Activated CD8-positive, alpha-beta memory T cell treated with anti-CD3 and anti-CD28 coated beads, Interleukin-2, amount 50 U/mL, for 4 hours (primary cell): ENCODE results near the gene TTLL5.

Experiments
- DNase-seq: peaks from one replicate; pipeline ENCODE4 v3.0.0-alpha.2; 2020

The TTLL5 gene

DNA sequence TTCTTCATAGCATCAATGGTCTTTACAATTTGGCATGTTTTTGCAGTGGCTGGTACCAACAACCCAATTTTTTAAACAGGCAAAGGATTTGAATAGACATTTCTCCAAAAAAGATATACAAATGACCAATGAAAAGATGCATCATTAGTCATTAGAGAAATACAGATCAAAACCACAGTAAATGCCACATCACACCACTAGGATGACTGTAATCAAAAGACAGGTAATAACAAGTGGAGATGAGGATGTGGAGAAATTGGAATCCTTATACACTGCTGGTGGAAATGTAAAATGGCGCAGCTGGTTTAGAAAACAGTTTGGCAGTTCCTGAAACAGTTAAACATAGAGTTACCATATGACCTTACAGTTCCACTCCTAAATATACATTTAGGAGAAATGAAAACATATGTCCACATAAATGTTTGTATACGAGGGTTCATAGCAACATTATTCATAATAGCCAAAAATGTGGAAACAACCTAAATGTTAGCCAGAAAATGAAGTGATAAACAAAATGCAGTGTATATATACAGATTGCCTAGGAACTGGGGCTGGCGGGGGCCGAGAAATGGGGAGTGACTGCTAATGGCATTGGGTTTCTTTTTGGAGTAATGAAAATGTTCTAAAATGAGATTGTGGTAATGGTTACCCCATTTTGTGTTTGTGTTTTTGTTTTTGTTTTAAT lies 265.5 kb downstream of the TTLL5 start:
- DNase-seq, result no peak

DNA sequence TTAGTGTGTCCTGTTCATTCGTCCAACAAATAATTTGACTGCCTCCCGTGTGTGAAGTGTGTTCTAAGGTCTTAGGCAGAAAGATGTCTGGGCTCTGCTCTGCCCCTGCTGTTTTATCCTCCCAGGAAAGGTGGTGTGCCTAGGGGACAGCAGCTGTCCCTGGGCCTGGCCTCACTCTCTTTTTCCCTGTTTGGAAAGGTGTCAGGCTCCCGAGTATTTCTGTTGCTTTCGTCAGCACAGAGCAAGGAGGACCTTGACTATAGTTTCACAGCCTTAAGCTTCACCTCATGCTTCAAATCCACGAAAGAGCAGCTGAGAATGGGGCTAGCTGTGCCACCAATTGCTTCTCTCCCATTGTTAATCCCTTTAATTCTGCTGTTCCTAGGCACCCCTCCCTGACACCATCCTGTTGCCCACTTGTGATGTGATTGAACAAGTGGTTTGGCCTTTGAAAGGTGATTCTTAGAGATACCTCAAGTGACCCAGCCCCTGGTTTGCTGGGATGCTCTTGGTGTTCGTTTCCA lies 266.6 kb downstream of the TTLL5 start:
- no peak for DNase-seq

DNA sequence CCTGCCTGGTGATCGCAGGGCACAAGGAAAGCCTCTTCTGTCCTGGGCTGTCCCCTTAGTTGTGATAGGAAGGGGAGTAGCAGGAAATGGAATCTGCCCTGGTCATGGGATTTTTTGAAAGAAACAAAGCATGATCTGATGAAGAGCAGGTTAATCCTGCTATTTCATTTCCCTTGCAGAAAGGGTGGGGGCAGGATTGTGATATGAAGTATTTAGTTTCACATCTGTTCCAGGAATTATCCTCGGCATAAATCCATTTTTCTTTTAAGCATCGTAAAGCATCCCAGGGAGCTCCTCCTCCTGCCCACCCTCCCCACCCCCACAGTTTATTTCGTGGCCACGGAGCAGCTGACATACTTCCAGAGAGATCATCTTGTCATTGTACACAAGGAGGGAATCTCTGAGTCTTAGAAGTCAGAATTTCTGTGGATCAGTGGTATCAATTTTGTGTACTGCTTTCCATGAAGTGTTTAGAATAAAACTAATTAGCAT lies 267.7 kb downstream of the TTLL5 start:
- DNase-seq, result no peak

DNA sequence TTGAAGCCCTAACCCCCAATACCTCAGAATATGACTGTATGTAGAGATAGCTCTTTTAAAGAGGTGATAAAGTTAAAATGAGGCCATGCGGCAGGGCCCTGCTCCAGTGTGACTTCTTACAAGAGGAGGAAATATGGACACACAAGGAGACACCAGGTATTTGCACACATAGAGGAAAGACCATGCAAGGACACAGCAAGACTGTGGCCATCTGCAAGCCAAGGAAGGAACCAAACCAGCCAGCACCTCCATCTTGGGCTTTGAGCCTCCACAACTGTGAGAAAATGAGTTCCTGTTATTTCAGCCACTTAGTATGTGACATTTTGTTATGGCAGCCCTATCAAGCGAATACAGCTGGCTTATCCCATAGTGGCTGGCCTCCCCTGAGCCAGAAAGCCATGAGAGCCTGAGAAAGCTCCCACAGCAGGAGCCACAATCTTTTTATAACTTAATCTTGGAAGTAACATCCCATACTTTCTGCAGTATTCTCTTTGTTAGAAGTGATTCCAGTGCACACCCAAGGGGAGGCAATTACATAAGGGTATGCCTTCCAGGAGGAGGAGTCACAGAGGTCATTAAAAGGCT lies 272.8 kb downstream of the TTLL5 start:
- DNase-seq, result no peak

DNA sequence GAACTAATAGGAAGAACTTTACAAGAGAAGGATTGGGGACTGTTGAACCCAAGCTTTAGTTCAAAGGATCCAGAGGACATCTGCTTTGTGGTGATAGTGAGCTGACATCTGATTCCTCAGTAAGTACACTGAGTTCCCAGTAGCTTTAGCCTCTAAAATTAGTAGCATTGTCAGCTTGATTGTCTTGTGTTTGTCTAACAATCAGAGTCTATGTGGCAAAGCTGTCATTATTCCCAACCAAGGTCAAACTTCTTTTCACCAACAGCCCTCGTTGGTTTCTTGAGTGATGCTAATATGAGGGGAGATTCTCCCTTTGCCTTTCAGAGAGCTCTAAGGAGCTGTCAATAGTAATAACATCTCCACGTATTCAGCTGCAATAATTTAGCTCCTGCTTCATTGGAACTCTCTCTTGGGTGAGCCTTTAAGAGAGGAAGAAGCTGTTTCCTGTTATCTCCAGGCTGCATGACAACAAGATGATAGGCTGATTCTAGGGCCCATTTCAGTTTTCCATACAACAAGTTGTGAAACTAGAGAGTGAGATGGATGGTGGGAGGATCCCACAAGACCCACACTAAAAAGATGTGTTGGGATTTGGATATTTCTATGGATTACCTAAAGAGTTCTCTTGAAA lies 274.1 kb downstream of the TTLL5 start:
- DNase-seq, result no peak

DNA sequence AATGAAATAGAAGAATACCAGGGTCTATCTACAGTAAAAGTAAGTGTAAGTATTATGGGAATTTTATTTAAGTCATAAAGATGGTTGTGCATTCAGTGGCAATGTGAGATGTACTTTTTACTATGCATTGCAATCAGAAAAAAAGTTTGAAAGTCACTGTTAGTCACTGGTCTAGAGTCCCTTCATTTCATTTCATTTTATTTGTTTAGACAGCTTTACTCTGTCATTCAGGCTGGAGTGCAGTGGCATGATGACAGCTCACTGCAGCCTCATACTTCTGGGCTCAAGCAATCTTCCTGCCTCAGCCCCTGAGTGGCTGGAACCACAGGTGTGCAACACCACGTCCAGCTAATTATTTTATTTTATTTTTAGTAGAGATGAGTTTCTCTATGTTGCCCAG lies 278.2 kb downstream of the TTLL5 start:
- no peak for DNase-seq

DNA sequence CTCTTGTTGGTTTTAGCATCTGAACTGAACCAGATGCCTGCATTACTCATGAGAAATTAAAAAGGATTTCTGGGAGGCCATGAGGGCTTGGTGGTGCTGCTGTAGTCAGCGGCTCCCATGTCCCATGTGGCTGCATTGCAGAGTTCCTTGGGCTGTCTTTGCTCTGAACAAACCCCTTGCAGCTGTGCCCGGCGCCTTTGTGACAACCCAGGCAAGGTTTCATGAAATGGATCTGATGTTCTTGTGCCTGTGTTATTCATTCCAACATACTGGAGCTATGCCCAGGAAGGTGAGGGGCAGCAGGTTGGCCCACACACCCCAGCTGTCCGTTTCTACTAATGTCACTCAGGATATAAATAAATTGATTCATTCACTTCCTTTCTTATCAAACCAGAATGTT lies 280.0 kb downstream of the TTLL5 start:
- no peak for DNase-seq

DNA sequence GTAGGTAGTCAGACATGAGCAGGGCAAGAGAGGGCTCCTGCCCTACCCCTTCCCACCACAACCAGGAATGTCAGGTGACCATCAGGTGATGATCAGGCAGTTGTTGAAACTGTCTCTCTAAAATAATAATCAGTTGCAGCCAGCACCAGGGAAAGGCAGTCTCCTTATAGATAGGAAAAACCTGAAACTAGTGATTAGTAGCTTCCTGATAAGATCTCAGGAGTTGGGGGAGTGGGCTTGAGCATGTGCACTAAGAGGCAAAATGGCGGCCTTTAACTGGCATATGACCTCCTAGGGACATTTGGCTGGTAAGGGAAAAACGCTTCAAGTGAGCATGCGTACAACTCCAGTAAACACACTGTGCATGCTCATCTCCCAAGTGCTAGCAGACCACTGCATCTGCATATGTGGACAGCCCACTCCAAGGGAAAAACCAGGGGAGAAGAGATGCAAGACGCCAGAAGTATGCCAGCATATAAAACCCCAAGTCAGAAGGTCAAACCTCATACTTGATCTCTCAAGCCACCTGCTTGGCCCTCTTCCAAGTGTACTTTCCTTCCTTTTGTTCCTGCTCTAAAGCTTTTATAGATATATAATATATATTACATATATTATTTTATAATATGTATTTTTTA lies 283.7 kb downstream of the TTLL5 start:
- DNase-seq, result no peak

DNA sequence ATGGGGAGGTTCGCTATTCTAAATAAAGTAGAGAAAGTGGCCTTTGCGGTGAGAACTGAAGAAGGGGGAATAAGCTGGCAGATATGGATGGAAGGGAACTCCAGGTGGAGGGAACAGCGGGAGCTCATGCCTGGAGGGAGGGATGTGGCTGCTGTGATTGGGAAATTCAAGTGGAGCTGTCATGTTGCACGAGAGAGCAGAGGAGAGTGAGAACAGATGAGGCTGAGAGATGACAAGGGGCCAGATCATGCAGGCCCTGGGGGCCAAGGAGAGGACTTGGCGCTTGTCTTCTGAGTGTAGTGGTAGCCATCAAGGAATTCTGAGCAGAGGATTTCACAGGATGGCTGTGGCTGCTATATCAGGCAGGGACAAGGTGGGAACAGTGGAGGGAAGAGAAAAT lies 285.7 kb downstream of the TTLL5 start:
- DNase-seq, result no peak

DNA sequence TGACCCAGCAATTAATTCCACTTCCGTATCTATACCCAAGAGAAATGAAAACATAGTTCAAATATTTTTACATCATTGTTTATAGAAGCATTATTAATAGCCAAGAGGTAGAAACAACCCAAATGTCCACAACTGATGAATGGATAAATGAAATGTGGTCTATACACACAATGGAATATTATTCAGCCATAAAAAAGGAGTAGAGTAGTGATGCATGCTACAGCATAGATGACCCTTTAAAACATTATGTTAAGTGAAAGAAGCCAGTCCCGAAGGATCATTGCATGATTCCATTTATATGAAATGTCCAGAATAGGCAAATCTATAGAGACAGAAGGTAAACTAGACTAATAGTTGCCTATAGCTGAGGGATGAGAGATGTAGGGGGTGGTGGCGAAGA lies 291.4 kb downstream of the TTLL5 start:
- DNase-seq, result no peak

DNA sequence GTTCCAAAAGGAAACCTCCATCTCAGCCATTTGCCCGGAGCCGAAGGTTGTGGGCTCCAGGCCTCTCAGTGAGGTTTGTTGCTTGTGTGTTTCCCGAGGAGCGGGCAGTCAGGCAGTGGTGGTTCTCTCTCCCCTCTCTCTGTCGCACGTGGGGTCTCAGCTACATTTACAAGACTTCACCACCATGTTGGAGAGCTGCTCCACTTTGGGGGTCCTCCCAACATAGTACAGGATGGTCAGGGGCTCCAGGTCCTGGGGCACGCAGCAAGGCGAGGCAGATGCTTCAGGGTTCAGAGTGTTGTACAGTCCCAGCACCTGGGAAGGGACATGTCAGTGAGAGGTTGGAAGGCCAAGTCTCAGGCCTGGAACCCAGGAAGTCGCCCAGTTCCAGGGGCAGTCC lies 298.0 kb downstream of the TTLL5 start:
- no peak for DNase-seq

DNA sequence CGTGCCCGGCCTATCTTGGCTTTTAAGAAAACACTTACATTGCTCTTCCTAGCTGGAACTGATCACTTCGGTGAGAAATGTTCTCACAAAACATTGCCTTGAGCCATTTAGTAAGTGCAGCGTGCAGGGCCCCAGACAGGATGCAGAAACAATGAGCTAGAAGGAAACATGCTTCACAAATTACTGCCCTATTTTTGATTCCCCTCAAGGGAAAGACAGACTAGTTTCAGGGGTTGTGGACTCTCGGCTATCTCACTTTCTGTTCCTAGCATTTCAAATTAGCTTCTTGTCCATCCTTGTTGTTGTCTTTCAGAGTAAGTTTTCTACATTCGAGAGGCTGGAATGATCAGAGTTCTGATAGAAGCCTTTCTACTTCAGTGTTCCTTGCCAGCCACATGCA lies 299.2 kb downstream of the TTLL5 start:
- DNase-seq, result no peak

DNA sequence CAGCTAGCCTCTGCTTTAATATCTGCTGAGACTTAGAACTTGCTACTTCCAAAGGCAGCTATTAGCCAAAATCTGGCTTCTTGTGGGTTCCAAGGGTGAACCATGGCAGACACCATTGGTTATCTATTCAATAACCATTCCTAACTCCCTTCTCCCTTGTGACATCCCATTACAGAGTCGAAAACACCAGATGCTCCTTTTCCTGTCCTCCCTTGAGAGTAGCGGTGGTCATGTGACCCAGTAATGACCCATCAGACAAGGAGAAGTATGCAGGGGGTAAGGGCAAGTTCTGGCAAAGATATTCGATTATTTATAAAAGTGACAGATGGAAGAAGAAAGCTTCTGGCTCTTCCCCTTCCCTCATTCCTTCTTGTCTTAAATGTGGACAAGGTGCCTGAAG lies 300.6 kb downstream of the TTLL5 start:
- DNase-seq, result no peak

DNA sequence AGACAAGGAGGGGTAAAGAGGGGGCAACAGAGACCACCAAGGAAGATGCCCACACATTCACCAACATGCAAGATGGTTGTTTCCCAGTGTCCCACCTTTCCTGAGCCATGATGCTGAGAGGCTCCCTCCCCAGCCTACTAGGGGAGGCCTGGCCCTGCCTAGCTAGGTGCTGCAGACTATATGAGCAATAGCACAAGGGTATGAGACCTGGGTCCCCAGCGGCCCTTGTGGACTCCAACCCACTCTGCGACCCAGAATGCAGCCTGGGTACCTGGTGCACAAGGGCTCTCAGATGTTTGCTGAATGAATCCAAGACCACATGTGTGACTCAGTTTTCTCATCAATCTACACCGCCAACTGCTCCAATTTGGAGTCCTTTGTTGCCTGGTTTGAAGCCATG lies 306.8 kb downstream of the TTLL5 start:
- DNase-seq, result no peak

DNA sequence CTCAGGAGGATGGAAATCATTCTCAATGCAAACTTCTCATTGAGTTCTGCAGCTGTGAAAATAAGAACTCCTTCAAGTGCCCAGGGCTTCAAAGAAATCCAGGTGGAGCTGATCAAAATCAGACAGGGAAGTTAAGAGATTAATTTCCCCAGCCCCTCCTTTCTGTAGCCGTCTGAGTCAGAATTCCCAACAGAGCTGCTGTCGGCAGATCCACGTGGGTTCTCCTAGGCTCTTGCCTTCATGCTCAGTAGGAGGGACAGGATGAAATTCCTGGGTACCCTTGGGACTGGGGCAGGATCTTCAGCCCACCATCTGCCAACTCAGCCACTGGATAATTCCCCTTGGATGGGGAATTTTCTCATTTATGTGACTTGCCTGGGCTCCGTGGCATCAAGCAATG lies 307.4 kb downstream of the TTLL5 start:
- no peak for DNase-seq

DNA sequence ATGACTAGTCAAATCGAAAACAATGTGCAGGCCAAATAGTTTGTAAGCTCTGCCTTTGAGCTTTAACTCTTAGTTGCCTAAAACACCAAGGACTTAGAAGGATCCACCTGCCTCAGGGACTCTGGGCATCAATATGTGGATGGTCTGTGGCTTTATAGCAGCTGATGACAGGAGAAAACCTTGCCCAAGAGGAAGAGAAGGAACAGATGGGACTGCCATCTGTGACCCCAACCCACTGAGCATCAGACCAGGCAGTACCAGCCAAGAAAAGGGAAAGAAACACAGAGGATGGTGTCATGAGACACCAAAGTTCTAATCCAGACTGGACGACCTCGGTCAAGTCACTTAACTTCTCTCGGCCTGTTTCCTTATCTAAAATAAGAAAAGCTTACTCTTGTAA lies 308.1 kb downstream of the TTLL5 start:
- no peak for DNase-seq

DNA sequence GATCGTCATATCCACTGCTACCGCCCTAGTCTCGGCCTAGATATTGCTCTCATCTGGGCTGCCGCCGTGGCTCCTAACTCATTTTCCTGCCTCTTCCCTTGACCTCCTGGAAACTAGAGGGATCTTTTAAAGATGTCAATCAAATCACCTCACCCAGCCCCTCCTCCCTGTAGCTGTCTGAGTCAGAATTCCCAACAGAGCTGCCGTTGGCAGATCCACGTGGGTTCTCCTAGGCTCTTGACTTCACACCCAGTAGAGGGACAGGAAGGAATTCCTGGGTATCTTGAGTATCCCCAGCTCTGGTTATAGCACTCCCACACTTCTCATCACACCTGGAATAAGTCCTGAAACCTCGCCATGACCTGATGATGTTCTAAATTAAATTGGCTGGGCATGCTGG lies 308.8 kb downstream of the TTLL5 start:
- no peak for DNase-seq

DNA sequence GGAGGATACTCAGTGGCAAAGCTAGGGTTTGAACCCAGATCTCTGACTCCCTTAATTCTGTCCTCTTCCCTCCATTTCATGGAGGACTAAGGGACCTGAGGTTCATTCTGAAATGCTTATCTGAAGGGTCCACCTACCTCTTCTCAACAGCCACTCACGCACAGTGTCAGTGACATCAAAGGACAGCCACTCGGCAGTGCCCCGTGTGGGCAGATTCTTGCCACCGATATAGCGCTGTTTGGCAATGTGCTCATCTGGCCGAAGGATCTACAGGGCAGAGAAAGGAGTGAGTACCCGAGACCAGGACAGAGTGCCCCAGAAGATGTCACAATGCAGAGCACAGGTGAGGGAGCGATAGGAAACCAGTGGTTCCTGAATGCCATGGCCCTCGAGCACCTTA lies 309.9 kb downstream of the TTLL5 start:
- no peak for DNase-seq

DNA sequence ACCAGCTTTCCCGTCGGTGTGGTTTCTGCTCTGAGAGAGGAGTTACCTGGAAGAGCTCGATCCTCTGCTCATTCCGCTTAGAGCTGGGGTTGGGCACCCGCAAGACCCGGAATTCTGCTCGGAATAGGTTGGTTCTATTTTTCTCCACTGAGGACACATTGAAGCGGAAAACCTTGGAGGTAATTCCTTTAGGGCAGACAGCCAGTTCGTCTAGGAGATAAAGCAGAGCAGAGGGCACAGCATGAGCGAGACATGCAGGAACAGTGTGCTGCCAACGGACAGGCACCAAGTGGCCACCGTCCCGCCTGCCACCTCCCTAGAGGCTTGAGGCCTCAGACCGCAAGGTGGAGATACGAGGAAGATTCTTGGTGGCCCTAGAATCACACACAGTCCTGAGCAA lies 310.5 kb downstream of the TTLL5 start:
- DNase-seq, result no peak

DNA sequence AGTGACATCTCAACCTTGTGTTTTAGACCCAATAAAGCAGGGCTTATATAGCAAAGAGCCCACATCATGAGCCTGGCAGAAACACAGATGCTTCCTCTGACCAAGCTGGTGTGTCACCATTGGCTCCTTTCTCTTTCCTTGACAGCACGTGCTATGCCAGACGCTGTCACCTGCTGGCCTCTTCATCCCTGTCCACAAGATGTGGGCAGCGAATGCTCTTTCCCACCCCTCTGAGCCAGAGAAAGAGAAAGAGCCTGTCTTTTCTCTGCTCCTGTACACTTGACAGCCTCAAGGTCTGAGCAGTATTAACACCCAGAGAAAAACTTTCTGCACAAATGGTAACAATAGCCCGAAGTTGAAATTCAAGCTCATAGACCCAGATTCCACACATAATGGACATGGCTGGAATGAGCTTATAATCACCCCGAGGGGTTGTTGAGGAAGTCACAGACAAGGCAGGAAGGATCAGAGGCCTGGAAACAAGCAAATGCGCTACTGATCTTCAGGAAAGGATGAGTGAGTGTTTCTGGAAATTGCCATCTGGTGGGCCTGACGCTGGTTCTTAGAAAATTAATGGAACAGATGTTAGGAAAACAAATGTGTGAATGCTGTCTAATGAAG lies 311.9 kb downstream of the TTLL5 start:
- DNase-seq, result no peak

DNA sequence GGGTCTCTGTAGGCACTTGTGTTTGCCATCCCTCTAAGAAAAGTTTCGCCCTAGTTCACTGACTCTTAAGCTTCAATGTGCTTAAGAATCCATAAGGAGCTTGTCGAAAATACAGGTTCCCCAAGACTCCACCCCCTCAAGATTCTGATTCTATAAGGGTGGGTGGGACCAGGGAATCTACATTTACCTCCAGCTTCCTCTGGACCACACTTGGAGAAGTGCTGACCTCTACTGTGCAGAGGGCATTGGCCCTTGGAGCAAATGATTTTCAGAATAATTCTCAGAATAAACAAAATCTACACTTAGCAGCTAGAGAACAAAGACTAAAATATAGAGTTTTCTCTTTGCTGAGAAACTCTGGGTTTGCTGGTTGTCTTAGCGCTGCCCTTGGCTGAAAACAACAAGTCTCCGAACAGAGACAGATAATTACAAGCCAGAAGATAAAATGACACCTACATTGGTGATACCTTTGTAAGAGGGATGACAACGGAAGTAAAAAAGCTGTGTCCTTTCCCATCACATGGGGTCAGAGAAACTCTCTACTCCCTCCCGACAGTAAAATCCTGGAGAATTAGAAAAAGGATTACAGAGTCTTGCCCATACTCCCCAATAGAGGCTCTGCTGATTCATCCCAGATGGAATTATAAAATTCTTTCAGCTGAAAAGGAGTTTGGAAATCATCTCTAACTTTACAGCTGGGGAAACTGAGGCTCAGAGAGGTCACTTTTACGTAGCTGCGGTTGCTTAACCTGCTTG lies 316.0 kb downstream of the TTLL5 start:
- no peak for DNase-seq

DNA sequence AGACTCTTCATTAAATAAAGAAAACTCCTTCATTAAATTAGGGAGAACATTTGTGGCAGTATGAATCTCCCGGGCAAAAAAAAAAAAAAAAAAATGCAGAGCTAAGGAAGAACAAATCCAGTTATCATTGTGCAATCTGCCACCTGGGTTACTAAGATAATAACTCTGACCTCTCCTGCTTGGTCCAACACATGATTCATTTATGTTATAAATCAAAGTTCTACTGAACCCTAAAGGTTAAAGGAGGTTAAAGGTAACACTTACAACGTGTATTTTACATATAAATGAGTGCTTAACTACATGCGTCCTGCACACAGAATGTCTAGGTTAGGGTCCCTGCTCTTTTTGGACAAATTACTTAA lies 316.5 kb downstream of the TTLL5 start:
- DNase-seq, result no peak

DNA sequence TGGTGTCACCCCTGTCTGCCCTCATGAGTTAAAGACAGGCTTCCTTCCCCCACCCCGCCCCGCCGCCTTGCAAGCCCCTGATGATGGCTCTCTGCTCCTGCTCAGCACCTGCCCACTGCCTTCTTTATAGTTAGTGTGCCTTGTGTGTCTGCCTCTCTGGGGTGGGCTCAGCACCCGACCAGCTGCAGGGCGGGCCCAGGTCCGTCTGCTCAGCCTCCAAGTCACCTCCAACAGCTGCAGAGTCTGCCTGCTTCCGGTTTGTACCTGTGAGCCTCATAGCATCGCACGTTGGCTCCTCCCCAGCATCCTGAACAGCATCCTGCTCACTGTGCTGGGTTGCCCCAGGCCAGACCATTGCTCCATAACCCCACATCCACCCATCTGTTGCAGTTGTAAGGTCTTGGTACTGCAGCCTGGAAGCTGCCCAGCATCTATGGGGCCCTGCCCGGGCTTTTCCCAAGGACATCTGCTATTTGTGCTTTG lies 317.2 kb downstream of the TTLL5 start:
- no peak for DNase-seq
